ENCODE results near the gene ADNP. TPM values are rescaled to one million over a fixed set of nuclear protein-coding genes. Genes with fewer than 3 reads are reported as not detected.

The ADNP gene
- total and polyA plus RNA-seq, 2 of the 4 experiments (the other 2 are of a cell fraction), result 23.3 to 24.8 TPM

DNA sequence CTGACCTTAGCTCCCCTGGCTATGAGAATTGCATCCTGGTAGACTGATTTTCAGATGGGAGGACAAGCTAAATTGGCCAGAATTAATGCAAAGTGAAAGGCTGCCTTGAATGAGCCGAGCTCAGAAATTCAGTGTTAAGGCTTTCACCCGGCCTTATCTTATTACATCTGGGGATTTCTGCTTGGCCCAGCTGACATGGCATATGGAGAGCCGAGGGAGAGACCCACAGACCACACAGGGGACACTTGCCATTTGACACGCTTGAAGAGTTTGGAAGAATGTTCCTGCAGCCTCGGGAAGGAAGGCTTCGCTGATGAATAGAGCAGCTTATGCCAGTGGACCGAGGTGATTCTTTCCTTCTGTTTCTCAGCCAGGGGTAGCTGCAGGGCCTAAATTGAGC lies 36.3 kb upstream of the ADNP start:
- POLR2A ChIA-PET (ENCODE audit: unreplicated experiment), result no interaction called here
- ATAC-seq (ENCODE audit: low read depth), result no peak

More for the DNA sequence above, 36.3 kb upstream of the ADNP start:
- no peak overlapping the region for H3K4ac ChIP-seq (ENCODE audit: low read depth, low read length)
- H3K9me3 ChIP-seq (ENCODE audit: control insufficient read depth, insufficient read depth, low read length), result no peaks in the 10 kb centered on the region
- H3K79me1 ChIP-seq (ENCODE audit: low read depth in 1 of 2, low read length in 2 of 2), result no peaks in the 10 kb centered on the region; a peak in 1 of 4 replicates
- no peak overlapping the region for H2AK9ac ChIP-seq (replicated peaks; ENCODE audit: low read depth, low read length, poor library complexity)
- no peak overlapping the region for H2AK5ac ChIP-seq (ENCODE audit: low read depth, low read length)
- H3K9ac ChIP-seq (ENCODE audit: low read depth, low read length), result no peak overlapping the region
- CTCF ChIA-PET, result no interaction called here
- in situ Hi-C loops (cut with MboI; ENCODE audit: low sequenced_read_pairs) (no loop called here), dilution Hi-C loops (cut with HindIII; ENCODE audit: low sequenced_read_pairs, unreplicated experiment) (no loop called here), intact Hi-C loops (cut with micrococcal nuclease) (no loop called here)
- H2AFZ ChIP-seq (replicated peaks; ENCODE audit: low read length, poor library complexity), result no peak overlapping the region
- 47% methylated on average over 4 of the region's 7 CpGs; no CpG with 5 or more reads in 1 of the 2 experiments for WGBS, 2 experiments (ENCODE audit: extremely low coverage in 2 of 2, insufficient read length in 1 of 2)
- H3K14ac ChIP-seq (replicated peaks; ENCODE audit: low read depth, low read length), result no peak overlapping the region
- H2BK120ac ChIP-seq (ENCODE audit: low read depth, low read length), result no peak overlapping the region
- H3K4me3 ChIP-seq (ENCODE audit: insufficient read depth, low read depth, low read length), result no peak overlapping the region
- H3K9me1 ChIP-seq (ENCODE audit: insufficient read depth, low read length), result no peaks in the 10 kb centered on the region; the same call in 1 of the 2 replicates
- no peak overlapping the region for H4K91ac ChIP-seq (ENCODE audit: insufficient read depth, low read depth, low read length)
- no peaks in the 10 kb centered on the region for H3K36me3 ChIP-seq (ENCODE audit: control insufficient read depth, insufficient read depth, low read length)
- no peaks in the 10 kb centered on the region for H4K20me1 ChIP-seq (ENCODE audit: insufficient read depth, low read length)
- H3K56ac ChIP-seq (ENCODE audit: extremely low read depth, insufficient read depth, low read length), result no peak overlapping the region
- no peak for DNase-seq
- H3K4me2 ChIP-seq (ENCODE audit: low read depth, low read length), result no peak overlapping the region
- no peak overlapping the region for H3K23ac ChIP-seq (ENCODE audit: low read depth, low read length)
- no peak for TF ChIP-seq POLR2A (IDR thresholded peaks at IDR 0.05; ENCODE audit: low read depth, low read length)
- TF ChIP-seq FOS (IDR thresholded peaks at IDR 0.05; ENCODE audit: low read depth, low read length), result no peak
- TF ChIP-seq MAFK (IDR thresholded peaks at IDR 0.05; ENCODE audit: low read depth, low read length), result no peak
- TF ChIP-seq RCOR1 (IDR thresholded peaks at IDR 0.05; ENCODE audit: insufficient replicate concordance, low read length), result no peak
- TF ChIP-seq BHLHE40 (IDR thresholded peaks at IDR 0.05; ENCODE audit: low read depth, low read length), result no peak
- TF ChIP-seq CEBPB (IDR thresholded peaks at IDR 0.05; ENCODE audit: low read depth, low read length), result no peak
- TF ChIP-seq, protein P1, sequence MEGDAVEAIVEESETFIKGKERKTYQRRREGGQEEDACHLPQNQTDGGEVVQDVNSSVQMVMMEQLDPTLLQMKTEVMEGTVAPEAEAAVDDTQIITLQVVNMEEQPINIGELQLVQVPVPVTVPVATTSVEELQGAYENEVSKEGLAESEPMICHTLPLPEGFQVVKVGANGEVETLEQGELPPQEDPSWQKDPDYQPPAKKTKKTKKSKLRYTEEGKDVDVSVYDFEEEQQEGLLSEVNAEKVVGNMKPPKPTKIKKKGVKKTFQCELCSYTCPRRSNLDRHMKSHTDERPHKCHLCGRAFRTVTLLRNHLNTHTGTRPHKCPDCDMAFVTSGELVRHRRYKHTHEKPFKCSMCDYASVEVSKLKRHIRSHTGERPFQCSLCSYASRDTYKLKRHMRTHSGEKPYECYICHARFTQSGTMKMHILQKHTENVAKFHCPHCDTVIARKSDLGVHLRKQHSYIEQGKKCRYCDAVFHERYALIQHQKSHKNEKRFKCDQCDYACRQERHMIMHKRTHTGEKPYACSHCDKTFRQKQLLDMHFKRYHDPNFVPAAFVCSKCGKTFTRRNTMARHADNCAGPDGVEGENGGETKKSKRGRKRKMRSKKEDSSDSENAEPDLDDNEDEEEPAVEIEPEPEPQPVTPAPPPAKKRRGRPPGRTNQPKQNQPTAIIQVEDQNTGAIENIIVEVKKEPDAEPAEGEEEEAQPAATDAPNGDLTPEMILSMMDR (conservative IDR thresholded peaks at IDR 0.05; ENCODE audit: low read depth, low read length), result no peak
- TF ChIP-seq, protein P2, sequence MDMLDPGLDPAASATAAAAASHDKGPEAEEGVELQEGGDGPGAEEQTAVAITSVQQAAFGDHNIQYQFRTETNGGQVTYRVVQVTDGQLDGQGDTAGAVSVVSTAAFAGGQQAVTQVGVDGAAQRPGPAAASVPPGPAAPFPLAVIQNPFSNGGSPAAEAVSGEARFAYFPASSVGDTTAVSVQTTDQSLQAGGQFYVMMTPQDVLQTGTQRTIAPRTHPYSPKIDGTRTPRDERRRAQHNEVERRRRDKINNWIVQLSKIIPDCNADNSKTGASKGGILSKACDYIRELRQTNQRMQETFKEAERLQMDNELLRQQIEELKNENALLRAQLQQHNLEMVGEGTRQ (IDR thresholded peaks at IDR 0.05; ENCODE audit: low read depth, low read length), result no peak
- no peak for TF ChIP-seq RAD21 (IDR thresholded peaks at IDR 0.05; ENCODE audit: low read length)
- TF ChIP-seq, protein P3, sequence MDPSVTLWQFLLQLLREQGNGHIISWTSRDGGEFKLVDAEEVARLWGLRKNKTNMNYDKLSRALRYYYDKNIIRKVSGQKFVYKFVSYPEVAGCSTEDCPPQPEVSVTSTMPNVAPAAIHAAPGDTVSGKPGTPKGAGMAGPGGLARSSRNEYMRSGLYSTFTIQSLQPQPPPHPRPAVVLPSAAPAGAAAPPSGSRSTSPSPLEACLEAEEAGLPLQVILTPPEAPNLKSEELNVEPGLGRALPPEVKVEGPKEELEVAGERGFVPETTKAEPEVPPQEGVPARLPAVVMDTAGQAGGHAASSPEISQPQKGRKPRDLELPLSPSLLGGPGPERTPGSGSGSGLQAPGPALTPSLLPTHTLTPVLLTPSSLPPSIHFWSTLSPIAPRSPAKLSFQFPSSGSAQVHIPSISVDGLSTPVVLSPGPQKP (IDR thresholded peaks at IDR 0.05; ENCODE audit: borderline replicate concordance, low read depth, low read length), result no peak
- no peak for TF ChIP-seq MAZ (IDR thresholded peaks at IDR 0.05; ENCODE audit: borderline replicate concordance, low read depth, low read length)
- no peak for TF ChIP-seq RFX5 (IDR thresholded peaks at IDR 0.05; ENCODE audit: low read depth, low read length)
- no peaks in the 10 kb centered on the region; the same call in 1 of the 2 replicates for H3K27me3 ChIP-seq (ENCODE audit: control insufficient read depth, insufficient read depth, low read length)
- no peak overlapping the region for H2BK20ac ChIP-seq (ENCODE audit: low read depth, low read length)
- no peak overlapping the region for H2BK15ac ChIP-seq (ENCODE audit: low read depth, low read length)
- no peaks in the 10 kb centered on the region for H3K4me1 ChIP-seq (ENCODE audit: control insufficient read depth, insufficient read depth, low read length)
- no peak overlapping the region for H4K8ac ChIP-seq (ENCODE audit: low read depth in 2 of 2, low read length in 2 of 2)
- H3K27ac ChIP-seq (ENCODE audit: insufficient read depth, low read length), result no peak overlapping the region
- H2BK5ac ChIP-seq (ENCODE audit: low read depth, low read length, poor library complexity, severe bottlenecking), result no peak overlapping the region
- BruUV-seq (replicated peaks), result no TSS peak
- no peak overlapping the region for H4K5ac ChIP-seq (ENCODE audit: low read depth, low read length)
- H3K18ac ChIP-seq (ENCODE audit: low read depth, low read length), result no peak overlapping the region

Measured in IMR-90 (cell line).